BLaER1 treated with 17β-estradiol and CSF1 and Interleukin-3, amounts not matched to agents 10 nM and 100 nM (cell line): ENCODE results near the gene LUM.

Source experiments
- H3K27ac ChIP-seq, 11 experiments: shearing (Covaris generic); formaldehyde crosslinking; 2 replicates each; pipeline ENCODE4 v1.8.1; 2022
- H3K27me3 ChIP-seq, 11 experiments: shearing (Covaris generic); formaldehyde crosslinking; 2 replicates each; pipeline ENCODE4 v1.8.1; 2022
- H3K36me3 ChIP-seq, 11 experiments: shearing (Covaris generic); formaldehyde crosslinking; 2 replicates each; pipeline ENCODE4 v1.8.1; 2022
- H3K4me1 ChIP-seq, 10 experiments: shearing (Covaris generic); formaldehyde crosslinking; 2 replicates each; pipeline ENCODE4 v1.8.1; 2022
- H3K4me2 ChIP-seq, 11 experiments: shearing (Covaris generic); formaldehyde crosslinking; 2 replicates each; pipeline ENCODE4 v1.8.1; 2022
- H3K4me3 ChIP-seq, 10 experiments: shearing (Covaris generic); formaldehyde crosslinking; 2 replicates each; pipeline ENCODE4 v1.8.1; 2022
- H3K9ac ChIP-seq, 11 experiments: shearing (Covaris generic); formaldehyde crosslinking; 2 replicates each; pipeline ENCODE4 v1.8.1; 2022
- H3K9me3 ChIP-seq, 11 experiments: shearing (Covaris generic); formaldehyde crosslinking; replicated peaks in 1 of 11; 2 replicates each; pipeline ENCODE4 v1.8.1; 2022
- H4K20me1 ChIP-seq, 11 experiments: shearing (Covaris generic); formaldehyde crosslinking; 2 replicates each; pipeline ENCODE4 v1.8.1; 2022
- Cebpa-rat ChIP-seq, 11 experiments: shearing (Covaris generic); IDR thresholded peaks; 2 replicates each; pipeline ENCODE4 v1.8.1; 2022

LUM gene

DNA sequence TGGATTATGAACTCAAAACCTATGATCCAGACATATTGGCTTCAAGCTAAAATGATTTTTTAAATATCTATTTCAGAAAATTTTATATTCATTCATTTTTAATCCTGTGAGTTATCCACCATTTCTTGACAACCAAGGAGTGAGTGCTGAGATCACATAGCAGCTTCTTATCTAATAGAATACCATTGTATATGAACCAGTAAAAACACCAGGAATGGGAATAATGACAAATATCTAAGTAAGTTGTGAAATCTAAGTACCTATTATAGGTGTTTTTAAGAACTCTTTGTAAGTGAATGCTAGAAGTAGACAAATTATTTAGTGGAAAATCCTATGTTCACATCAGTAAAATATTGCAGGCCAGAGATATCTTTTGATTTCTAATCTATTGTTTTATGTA lies 8.2 kb downstream of the LUM start:
- H3K4me3 ChIP-seq, result no peak overlapping the region
- no peaks in the 10 kb centered on the region for H3K9me3 ChIP-seq
- TF ChIP-seq Cebpa-rat (IDR thresholded peaks at IDR 0.05), result no peak
- no peak overlapping the region for H3K27ac ChIP-seq
- H3K4me1 ChIP-seq, result peaks cover 0 to 9% (median 6%) of the 10 kb centered on the region in 10 experiments; a peak in 7 of 20 replicates
- H3K27me3 ChIP-seq, result no peaks in the 10 kb centered on the region
- no peak overlapping the region for H3K9ac ChIP-seq
- no peak overlapping the region for H3K4me2 ChIP-seq
- H4K20me1 ChIP-seq, result no peaks in the 10 kb centered on the region
- no peaks in the 10 kb centered on the region for H3K36me3 ChIP-seq

DNA sequence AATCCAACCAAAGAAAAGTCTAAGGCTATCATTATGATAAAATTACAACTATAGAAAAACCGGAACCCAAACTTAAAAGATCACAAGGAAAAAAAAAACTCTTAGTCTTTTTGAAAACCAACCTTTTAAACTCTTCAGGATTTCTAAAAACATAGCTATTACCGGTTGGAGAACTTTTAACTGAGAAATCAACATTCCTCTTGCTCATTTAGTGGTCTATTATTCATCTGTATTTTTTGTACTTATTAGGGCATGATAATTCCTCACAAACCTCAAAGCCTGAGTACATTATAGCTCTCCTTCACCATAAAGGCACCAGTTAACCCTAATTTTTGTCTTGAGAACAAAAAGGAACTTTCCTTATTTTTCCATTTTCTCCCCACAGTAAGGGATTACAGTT lies 10.4 kb downstream of the LUM start:
- H3K9ac ChIP-seq, result no peak overlapping the region
- no peak for TF ChIP-seq Cebpa-rat (IDR thresholded peaks at IDR 0.05)
- H3K36me3 ChIP-seq, result no peaks in the 10 kb centered on the region
- no peak overlapping the region for H3K4me2 ChIP-seq
- no peak overlapping the region for H3K27ac ChIP-seq
- H4K20me1 ChIP-seq, result no peaks in the 10 kb centered on the region
- no peaks in the 10 kb centered on the region for H3K27me3 ChIP-seq
- no peak overlapping the region for H3K4me3 ChIP-seq
- peaks cover 0 to 10% (median 6%) of the 10 kb centered on the region in 10 experiments; a peak in 7 of 20 replicates for H3K4me1 ChIP-seq
- no peaks in the 10 kb centered on the region for H3K9me3 ChIP-seq

DNA sequence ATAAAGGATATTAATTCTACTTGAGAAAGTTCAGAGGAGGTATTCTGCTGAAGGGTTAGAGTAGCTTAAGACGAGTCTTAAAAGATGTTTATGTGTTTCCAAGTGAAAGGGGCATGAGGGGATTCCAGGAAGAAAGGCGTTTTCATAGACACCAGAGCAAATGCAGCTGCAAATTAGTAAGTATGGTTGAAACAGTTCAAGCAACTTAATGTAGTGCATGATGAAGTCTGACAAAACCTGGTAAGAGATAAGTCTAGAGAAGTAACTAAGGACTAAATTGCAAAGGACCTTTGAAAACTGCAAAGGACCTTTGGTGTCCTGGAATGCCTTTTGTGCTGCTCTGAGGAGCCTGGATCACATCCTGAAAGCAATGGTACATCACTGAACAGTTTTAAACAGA lies 11.5 kb downstream of the LUM start:
- Histone ChIP-seq H3K4me3 (no peak overlapping the region), H3K27me3 (no peaks in the 10 kb centered on the region), H3K9ac (no peak overlapping the region), H3K27ac (no peak overlapping the region), H4K20me1 (no peaks in the 10 kb centered on the region), H3K4me2 (no peak overlapping the region), H3K36me3 (no peaks in the 10 kb centered on the region), H3K4me1 (peaks cover 0 to 10% (median 6%) of the 10 kb centered on the region in 10 experiments; a peak in 7 of 20 replicates), H3K9me3 (no peaks in the 10 kb centered on the region)
- TF ChIP-seq Cebpa-rat (IDR thresholded peaks at IDR 0.05), result no peak

DNA sequence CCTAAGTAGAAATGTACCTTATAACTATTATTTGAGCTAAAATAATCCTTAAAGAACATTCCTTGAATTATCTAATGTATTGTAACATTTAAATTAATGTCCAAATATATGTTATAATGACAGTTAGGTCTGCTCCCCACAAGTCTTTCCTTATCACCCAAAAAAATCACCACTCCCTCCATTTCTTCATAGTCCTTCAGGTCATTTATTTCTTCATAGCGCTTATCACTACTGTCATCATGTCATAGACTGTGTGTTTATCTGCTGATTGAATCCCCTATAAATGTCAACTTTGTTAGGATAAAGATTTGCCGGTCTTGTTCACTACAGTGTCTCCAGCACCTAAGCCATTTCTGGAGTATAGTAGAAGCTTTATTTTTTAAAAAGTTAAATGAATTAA lies 12.0 kb downstream of the LUM start:
- Histone ChIP-seq H3K4me1 (peaks cover 0 to 10% (median 6%) of the 10 kb centered on the region in 10 experiments; a peak in 7 of 20 replicates), H3K36me3 (no peaks in the 10 kb centered on the region), H4K20me1 (no peaks in the 10 kb centered on the region), H3K4me3 (no peak overlapping the region), H3K9me3 (no peaks in the 10 kb centered on the region), H3K27ac (no peak overlapping the region), H3K27me3 (no peaks in the 10 kb centered on the region), H3K9ac (no peak overlapping the region), H3K4me2 (no peak overlapping the region)
- TF ChIP-seq Cebpa-rat (IDR thresholded peaks at IDR 0.05), result no peak

DNA sequence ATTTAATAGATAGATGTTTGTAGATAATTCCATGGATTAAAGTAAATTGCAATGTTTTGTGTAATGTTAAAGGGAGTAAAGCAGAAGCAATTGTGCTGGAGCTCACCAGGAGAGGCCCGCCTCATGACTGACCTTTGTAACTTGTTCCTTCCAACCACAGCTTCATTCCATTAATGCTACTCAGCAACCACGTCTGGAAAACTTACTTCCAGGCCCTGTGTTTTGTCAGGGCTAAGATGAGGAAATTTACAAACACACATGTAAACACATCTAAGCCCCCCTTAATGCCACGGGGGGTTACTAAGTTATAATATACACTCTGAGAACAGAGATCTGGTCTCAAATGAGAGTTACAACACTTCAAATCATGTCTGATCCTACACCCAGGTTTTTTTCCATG lies 12.4 kb downstream of the LUM start:
- no peak overlapping the region for H3K27ac ChIP-seq
- H3K4me3 ChIP-seq, result no peak overlapping the region
- H3K9ac ChIP-seq, result no peak overlapping the region
- no peak for TF ChIP-seq Cebpa-rat (IDR thresholded peaks at IDR 0.05)
- no peaks in the 10 kb centered on the region for H4K20me1 ChIP-seq
- H3K4me2 ChIP-seq, result no peak overlapping the region; a peak in 1 of 22 replicates
- peaks cover 0 to 10% (median 6%) of the 10 kb centered on the region in 10 experiments; a peak in 7 of 20 replicates for H3K4me1 ChIP-seq
- no peaks in the 10 kb centered on the region for H3K36me3 ChIP-seq
- H3K27me3 ChIP-seq, result no peaks in the 10 kb centered on the region
- no peaks in the 10 kb centered on the region for H3K9me3 ChIP-seq

DNA sequence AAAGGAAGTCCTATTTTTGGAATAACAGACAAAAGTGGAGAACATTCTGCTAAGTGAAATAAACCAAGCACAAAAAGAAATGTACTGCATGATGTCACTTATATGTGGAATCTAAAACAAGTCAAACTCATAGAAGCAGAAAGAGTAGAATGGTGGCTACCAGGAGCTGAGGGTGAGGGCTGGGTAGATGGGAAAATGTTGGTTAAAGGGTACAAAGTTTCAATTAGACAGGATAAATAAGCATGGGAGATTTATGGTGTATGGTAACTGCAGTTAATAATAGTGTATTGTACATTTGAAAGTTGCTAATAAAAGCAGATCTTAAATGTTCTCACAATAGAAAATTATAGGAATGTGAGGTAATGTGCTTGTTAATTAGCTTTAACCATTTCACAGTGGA lies 12.8 kb downstream of the LUM start:
- H3K27ac ChIP-seq, result no peak overlapping the region

DNA sequence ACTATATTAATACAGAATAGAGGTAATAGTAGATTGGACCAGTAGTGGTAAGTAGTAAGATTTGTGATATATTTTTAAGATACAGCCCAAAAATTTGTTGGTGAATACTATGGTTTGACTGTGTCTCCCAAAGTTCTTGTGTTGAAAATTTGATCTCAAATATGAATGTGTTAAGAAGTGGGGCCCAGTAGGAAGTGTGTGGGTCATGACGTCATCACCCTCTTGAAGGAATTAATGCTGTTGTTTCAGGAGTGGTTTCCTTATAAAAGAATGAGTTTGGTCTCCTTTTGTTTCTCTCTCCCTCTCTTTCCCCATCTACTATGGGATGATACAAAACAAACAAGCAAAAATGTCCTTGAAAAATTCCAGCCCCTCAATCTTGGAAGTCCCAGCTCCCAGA lies 16.3 kb downstream of the LUM start:
- peaks cover 0 to 10% (median 6%) of the 10 kb centered on the region in 10 experiments; a peak in 7 of 20 replicates for H3K4me1 ChIP-seq
- H3K4me2 ChIP-seq, result no peak overlapping the region
- no peaks in the 10 kb centered on the region for H3K27me3 ChIP-seq
- H3K36me3 ChIP-seq, result no peaks in the 10 kb centered on the region
- peaks cover 5 to 22% (median 13%) of the 10 kb centered on the region in 11 experiments; a peak in 19 of 22 replicates for H3K9me3 ChIP-seq
- no peak for TF ChIP-seq Cebpa-rat (IDR thresholded peaks at IDR 0.05)
- no peak overlapping the region for H3K9ac ChIP-seq
- H4K20me1 ChIP-seq, result no peaks in the 10 kb centered on the region
- no peak overlapping the region for H3K27ac ChIP-seq
- H3K4me3 ChIP-seq, result no peak overlapping the region

More for the DNA sequence above, 12.8 kb downstream of the LUM start:
- Histone ChIP-seq H3K9ac (no peak overlapping the region), H3K9me3 (no peaks in the 10 kb centered on the region), H4K20me1 (no peaks in the 10 kb centered on the region), H3K4me2 (peak overlapping the region in 5 of 11 experiments; percentile 17 to 34 (median 25); a peak in 6 of 22 replicates), H3K4me3 (no peak overlapping the region), H3K36me3 (no peaks in the 10 kb centered on the region), H3K4me1 (peaks cover 0 to 10% (median 6%) of the 10 kb centered on the region in 10 experiments; a peak in 7 of 20 replicates), H3K27me3 (no peaks in the 10 kb centered on the region)
- TF ChIP-seq Cebpa-rat (IDR thresholded peaks at IDR 0.05), result no peak

DNA sequence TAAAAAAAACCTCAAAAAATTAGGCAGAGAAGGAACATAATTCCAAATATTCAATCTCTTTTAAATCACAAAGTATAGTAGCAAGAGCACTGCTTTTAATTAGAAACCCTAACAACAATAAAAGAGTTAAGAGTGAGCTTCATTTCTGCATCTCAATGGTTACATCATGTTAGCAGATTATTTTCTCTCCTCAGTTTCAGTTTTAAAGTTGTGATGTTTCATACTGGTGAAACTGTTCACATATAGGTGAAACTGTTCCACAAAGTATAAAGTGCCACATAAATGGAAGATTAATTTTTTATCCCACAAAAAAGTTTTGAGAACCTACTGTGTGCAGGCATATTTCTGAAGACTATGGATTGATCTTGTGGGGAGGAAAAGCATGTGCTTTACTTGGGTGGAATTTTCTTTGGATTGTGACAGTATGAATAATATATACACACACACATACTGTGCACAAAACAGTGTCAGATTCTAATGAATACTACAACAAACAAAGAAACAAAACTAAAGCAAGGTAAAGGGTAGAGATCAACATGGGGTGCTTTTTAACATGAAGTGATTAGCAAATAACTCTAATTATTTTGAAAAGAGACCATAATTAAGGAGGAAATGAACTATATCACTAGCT lies 17.1 kb downstream of the LUM start:
- Histone ChIP-seq H3K9ac (no peak overlapping the region), H4K20me1 (no peaks in the 10 kb centered on the region), H3K4me2 (no peak overlapping the region), H3K36me3 (no peaks in the 10 kb centered on the region), H3K4me3 (no peak overlapping the region), H3K9me3 (peaks cover 13 to 30% (median 21%) of the 10 kb centered on the region in 11 experiments; a peak in 21 of 22 replicates), H3K27ac (no peak overlapping the region), H3K4me1 (peaks cover 0 to 10% (median 6%) of the 10 kb centered on the region in 10 experiments; a peak in 7 of 20 replicates), H3K27me3 (no peaks in the 10 kb centered on the region)
- no peak for TF ChIP-seq Cebpa-rat (IDR thresholded peaks at IDR 0.05)

DNA sequence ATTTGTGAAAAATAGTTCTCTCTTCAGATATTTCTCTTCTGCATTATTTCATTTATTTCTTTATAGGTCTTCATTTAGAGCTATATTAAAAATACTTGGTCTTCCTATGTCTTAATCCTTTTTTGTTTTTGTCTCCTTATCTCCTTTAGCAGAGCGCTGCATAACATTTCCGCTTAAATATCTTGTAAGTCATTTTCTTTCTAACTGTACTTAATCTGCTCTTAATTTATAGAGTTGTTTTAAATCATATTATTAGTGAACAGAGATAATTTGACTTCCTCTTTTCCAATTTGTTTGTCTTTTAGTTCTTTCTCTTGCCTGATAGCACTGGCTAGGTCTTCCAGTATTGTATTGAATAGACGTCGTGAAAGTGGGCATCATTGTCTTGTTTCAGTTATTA lies 18.0 kb downstream of the LUM start:
- Histone ChIP-seq H3K27ac (no peak overlapping the region), H3K4me1 (peaks cover 0 to 4% (median 2%) of the 10 kb centered on the region in 10 experiments; a peak in 7 of 20 replicates), H3K4me2 (no peak overlapping the region), H3K9me3 (peaks cover 19 to 37% (median 28%) of the 10 kb centered on the region in 11 experiments; a peak in 21 of 22 replicates), H3K36me3 (no peaks in the 10 kb centered on the region), H3K4me3 (no peak overlapping the region), H4K20me1 (no peaks in the 10 kb centered on the region), H3K9ac (no peak overlapping the region), H3K27me3 (no peaks in the 10 kb centered on the region)
- no peak for TF ChIP-seq Cebpa-rat (IDR thresholded peaks at IDR 0.05)
